ENCODE measurements around the gene KIF5C.

KIF5C gene

DNA sequence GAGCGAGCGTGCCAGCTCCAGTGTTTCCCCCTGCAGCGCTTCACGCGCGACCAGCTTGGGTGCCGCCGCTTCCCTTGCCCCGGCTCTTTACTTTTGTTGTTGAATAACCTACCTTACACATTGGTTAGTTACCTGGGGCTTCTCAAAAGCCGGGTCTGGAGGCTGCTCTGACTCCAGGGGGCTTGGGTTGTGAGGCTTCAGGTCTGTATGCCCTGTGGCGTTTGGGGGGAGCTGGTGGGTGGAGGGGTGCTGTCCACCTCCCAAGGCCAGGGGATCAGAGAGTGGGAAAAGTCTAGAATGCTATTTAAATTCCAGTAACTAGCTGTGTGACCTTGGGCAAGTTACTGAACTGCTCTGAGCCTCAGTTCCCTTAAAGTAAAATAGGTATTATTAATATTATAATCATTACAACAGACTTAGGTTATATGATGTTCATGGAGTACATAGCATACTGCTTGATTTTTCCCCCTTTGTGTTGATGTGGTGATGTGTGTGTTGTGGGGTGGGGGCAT, 164.2 kb downstream of the KIF5C start:
- Mint-ChIP-seq H3K4me3 (peak overlapping the region in 1 of 2 donors; percentile 69), H3K27ac (no peak overlapping the region), H3K27me3 (peaks cover 24 to 48% of the 10 kb centered on the region in 2 donors), H3K9me3 (no peaks in the 10 kb centered on the region), H3K4me1 (peaks cover 3 to 6% of the 10 kb centered on the region in 2 donors), H3K36me3 (no peaks in the 10 kb centered on the region)
- no peak for DNase-seq
- ATAC-seq (replicated peaks) = no peak

DNA sequence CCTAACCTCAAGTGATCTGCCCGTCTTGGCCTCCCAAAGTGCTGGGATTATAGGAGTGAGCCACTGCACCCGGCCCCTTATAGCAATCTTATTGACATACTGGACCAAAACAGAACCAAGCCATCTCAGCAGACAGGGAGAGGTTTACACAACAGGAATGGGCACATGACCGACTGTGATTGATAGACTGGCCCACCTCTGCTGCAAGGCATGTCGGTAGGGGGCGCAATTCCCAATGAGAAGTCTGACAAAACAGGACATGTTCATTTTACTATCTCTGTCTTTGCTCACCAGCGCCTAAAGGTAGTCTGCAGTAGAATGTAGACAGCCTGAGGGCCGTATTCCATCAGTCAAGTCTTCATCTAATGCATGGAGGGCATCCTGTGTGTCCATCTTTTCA, 165.4 kb downstream of the KIF5C start:
- Mint-ChIP-seq H3K36me3 (no peaks in the 10 kb centered on the region), H3K27ac (no peak overlapping the region), H3K4me1 (peaks cover 3 to 6% of the 10 kb centered on the region in 2 donors), H3K9me3 (peaks cover 0 to 3% of the 10 kb centered on the region in 2 donors), H3K4me3 (no peak overlapping the region), H3K27me3 (peaks cover 24 to 48% of the 10 kb centered on the region in 2 donors)
- ATAC-seq (replicated peaks) (peak in 1 of 2 donors; percentile 56), DNase-seq (peak; percentile 12)

DNA sequence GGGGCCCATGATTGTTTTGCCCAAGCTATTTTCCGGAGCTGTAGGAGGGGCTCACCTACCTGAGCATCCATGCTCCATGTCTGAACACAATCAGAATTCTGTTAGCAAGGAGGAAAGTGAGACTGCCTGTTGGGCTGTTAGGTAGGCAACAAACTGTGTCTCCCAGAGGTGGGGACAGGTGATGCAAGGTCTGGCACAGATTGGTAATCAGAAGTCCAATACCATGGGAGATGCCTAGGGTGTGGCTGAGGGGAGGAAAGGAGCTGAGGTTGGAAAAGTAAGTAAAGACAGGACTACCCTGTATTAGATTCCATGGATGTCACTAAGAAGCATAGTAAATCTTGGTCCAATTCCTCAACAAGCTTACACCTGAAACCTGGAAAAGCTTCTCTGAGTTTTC, 166.5 kb downstream of the KIF5C start:
- Mint-ChIP-seq H3K9me3 (peaks cover 7 to 11% of the 10 kb centered on the region in 2 donors), H3K27ac (no peak overlapping the region), H3K27me3 (peaks cover 22 to 51% of the 10 kb centered on the region in 2 donors), H3K4me1 (peaks cover 3 to 6% of the 10 kb centered on the region in 2 donors), H3K4me3 (no peak overlapping the region), H3K36me3 (no peaks in the 10 kb centered on the region)
- ATAC-seq (replicated peaks) (no peak), DNase-seq (no peak)

DNA sequence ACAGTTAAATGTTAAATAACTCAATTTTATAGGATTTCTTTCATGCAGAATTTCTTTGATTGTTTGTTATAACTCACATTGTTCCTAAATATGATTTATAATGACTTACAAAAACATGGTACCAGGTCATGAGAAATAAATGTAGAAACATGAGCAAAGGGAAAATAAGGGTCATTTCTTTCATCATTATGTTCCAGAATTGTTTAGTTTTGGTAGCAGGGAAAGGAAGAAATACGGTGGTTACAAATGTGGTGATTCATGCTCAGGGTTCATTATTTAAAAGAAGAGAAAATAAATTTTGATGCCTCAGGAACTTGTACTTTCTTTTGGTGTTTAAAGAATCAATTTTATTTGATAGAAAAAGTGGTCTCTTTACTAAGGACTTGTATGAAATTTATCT, 167.9 kb downstream of the KIF5C start:
- Mint-ChIP-seq H3K9me3 (peaks cover 11 to 20% of the 10 kb centered on the region in 2 donors), H3K4me1 (peaks cover 1 to 5% of the 10 kb centered on the region in 2 donors), H3K27me3 (peaks cover 17 to 48% of the 10 kb centered on the region in 2 donors), H3K27ac (no peak overlapping the region), H3K36me3 (peaks cover 2 to 7% of the 10 kb centered on the region in 2 donors), H3K4me3 (no peak overlapping the region)
- no peak for DNase-seq
- no peak for ATAC-seq (replicated peaks)

DNA sequence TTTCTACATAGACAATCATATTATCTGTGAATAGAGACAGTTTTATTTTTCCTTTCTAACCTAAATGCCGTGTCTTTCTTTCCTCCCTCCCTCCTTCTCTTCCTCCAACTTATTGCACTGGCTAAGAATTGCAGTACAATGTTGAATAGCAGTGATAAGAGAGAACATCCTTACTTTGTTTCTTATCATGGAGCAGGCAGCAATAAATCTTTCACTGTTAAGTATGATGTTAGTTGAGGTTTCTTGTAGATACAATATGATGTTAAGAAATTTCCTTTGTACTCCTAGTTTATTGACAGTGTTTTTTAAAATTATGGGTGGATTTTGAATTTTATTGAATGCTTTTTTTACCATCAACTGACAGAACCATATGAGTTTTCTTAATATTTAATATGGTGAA, 169.5 kb downstream of the KIF5C start:
- ATAC-seq (replicated peaks) = no peak
- Mint-ChIP-seq H3K4me1 (no peaks in the 10 kb centered on the region), H3K27me3 (peaks cover 13 to 38% of the 10 kb centered on the region in 2 donors), H3K36me3 (peaks cover 2 to 7% of the 10 kb centered on the region in 2 donors), H3K4me3 (no peak overlapping the region), H3K9me3 (peaks cover 14 to 24% of the 10 kb centered on the region in 2 donors), H3K27ac (no peak overlapping the region)
- no peak for DNase-seq

DNA sequence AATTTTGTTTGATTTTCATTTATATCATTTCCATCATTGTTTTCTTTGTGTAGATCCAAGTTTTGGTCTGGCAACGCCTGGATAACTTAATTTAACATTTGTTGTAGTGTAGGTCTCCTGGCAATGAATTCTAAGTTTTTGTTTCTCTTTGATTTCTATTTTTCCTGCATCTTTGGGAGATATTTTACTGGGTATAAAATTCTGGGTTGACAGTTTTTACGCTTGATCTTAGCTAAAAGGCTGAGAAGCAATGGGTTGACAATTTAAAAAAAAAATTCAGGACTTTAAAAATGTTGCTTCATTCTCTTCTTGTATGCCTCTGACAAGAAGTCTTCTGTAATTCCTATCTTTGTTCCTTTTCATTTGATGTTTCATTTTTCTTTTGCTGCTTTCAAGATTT, 172.1 kb downstream of the KIF5C start:
- Mint-ChIP-seq H3K27ac (no peak overlapping the region), H3K36me3 (peaks cover 2 to 7% of the 10 kb centered on the region in 2 donors), H3K27me3 (peaks cover 4 to 19% of the 10 kb centered on the region in 2 donors), H3K4me1 (no peaks in the 10 kb centered on the region), H3K4me3 (no peak overlapping the region), H3K9me3 (peaks cover 14 to 24% of the 10 kb centered on the region in 2 donors)
- DNase-seq (no peak), ATAC-seq (replicated peaks) (no peak)

DNA sequence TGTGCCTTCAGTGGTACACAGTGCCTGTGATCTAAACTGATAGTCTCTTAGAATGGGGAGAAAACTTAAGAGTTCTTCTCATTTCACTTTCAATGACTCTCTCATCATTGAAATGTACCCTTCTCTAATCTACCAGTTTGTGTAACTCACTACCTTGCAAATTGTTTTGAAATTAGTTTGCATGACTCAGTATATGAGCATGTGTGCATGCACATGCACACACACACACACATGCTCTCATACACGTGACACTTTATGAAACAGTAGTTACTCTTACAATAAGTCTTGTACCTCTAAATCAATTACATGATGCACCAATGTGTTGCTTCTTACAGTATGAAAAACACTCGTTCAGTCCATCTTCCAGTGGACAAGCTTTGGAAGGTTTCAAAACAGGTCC, 174.1 kb downstream of the KIF5C start:
- H3K4me3 Mint-ChIP-seq = no peak overlapping the region
- DNase-seq = no peak
- H3K9me3 Mint-ChIP-seq = peaks cover 14 to 24% of the 10 kb centered on the region in 2 donors
- no peaks in the 10 kb centered on the region for H3K4me1 Mint-ChIP-seq
- H3K36me3 Mint-ChIP-seq = peaks cover 2 to 7% of the 10 kb centered on the region in 2 donors
- no peak overlapping the region for H3K27ac Mint-ChIP-seq
- ATAC-seq (replicated peaks) = no peak
- peaks cover 4 to 19% of the 10 kb centered on the region in 2 donors for H3K27me3 Mint-ChIP-seq

DNA sequence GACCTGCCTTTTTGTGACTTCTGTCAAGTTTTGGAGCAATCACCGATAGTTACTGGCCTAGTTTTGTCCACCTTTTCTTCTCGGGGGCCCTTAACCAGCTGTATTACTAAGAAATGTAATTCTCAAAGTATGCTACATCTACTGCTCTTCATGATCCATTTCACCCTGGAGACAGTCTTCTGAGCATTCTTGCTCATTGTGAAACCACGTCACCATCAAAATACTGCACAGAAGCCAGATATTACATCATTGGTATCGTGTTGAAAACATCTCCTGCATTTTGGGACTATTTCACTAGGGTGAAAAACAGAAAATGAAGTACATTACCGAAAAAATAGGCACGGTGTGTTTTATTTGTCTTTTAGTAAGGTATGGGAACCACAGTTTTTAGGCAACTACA, 175.2 kb downstream of the KIF5C start:
- ATAC-seq (replicated peaks) (no peak), DNase-seq (no peak)
- Mint-ChIP-seq H3K27ac (no peak overlapping the region), H3K27me3 (peaks cover 4 to 19% of the 10 kb centered on the region in 2 donors), H3K4me3 (no peak overlapping the region), H3K4me1 (no peaks in the 10 kb centered on the region), H3K36me3 (peaks cover 2 to 7% of the 10 kb centered on the region in 2 donors), H3K9me3 (peaks cover 14 to 21% of the 10 kb centered on the region in 2 donors)

DNA sequence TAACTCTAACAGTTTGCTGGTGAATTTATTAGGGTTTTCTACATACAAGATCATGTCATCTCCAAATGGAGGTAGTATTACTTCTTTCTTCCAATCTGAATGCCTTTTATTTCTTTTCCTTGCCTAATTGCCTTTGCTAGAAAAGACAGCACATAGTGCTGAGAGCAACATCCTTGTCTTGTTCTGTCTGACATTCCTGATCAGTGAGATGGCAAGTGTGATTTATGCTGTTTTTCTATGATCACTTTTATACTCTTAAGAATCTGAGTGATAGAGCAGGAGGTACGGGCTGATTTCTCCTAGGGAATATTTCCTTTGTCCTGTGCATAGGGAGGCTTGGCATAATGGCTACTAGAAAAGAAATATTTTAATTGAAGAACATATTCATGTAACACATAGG, 180.7 kb downstream of the KIF5C start:
- no peak for DNase-seq
- Mint-ChIP-seq H3K4me1 (no peaks in the 10 kb centered on the region), H3K27me3 (peaks cover 0 to 5% of the 10 kb centered on the region in 2 donors), H3K4me3 (no peak overlapping the region), H3K36me3 (no peaks in the 10 kb centered on the region), H3K27ac (no peak overlapping the region), H3K9me3 (no peaks in the 10 kb centered on the region)
- ATAC-seq (replicated peaks) = no peak

DNA sequence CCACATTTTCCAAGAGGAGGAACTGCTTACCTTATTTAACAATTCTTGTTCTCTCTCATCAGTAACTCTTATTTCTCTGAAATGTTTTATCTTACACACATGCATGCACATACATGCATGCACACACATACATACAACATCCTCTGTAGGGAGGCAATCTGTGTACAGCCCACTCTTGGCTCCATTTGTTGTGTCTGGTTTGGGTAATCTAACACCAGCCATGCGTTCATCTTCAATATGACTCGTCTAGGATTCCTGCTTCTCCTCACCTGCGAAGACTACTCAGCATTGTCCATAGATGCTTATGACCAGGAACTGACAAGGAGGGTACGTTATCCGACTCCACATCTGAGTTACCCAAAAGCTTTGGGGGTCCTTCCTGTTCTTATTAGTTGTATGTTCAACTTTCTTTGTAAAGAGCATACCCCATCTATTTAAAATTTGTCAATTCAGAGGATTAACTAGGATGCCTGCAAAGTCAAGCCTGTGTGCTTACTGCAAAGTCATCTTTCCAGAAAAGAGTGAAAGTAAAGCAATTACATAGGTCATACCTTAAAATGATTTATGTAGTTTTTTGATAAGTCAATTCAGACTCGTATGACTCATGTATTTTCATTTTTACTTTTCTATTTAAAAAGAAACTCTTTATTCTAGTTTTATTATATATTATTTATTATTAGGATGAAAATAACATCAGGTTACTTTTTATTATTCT, 181.7 kb downstream of the KIF5C start:
- peaks cover 0 to 5% of the 10 kb centered on the region in 2 donors for H3K27me3 Mint-ChIP-seq
- no peaks in the 10 kb centered on the region for H3K36me3 Mint-ChIP-seq
- no peaks in the 10 kb centered on the region for H3K4me1 Mint-ChIP-seq
- no peak for ATAC-seq (replicated peaks)
- DNase-seq = no peak
- no peak overlapping the region for H3K27ac Mint-ChIP-seq
- H3K9me3 Mint-ChIP-seq = no peaks in the 10 kb centered on the region
- H3K4me3 Mint-ChIP-seq = no peak overlapping the region

DNA sequence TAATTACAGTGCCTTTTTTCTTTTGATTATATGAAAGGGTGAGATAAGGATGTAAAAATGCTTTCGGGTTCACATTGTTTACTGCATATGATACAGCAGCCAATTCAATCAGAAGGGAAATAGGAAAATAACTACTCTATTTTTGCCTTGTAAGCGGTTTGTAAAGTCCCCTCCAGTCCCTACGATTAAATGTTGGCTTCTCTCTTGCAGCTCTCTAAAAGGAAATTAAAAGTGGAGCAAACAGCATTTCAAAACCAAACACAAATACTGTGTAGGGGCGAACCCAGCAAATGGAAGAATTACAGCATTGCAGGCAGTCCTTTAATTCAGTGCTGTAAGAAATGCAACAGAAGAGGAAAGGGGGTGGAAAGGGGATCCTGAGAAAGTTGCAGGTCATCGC, 182.4 kb downstream of the KIF5C start:
- peaks cover 0 to 5% of the 10 kb centered on the region in 2 donors for H3K27me3 Mint-ChIP-seq
- no peaks in the 10 kb centered on the region for H3K9me3 Mint-ChIP-seq
- no peak for DNase-seq
- no peaks in the 10 kb centered on the region for H3K36me3 Mint-ChIP-seq
- no peak overlapping the region for H3K4me3 Mint-ChIP-seq
- H3K4me1 Mint-ChIP-seq = no peaks in the 10 kb centered on the region
- no peak for ATAC-seq (replicated peaks)
- H3K27ac Mint-ChIP-seq = no peak overlapping the region

DNA sequence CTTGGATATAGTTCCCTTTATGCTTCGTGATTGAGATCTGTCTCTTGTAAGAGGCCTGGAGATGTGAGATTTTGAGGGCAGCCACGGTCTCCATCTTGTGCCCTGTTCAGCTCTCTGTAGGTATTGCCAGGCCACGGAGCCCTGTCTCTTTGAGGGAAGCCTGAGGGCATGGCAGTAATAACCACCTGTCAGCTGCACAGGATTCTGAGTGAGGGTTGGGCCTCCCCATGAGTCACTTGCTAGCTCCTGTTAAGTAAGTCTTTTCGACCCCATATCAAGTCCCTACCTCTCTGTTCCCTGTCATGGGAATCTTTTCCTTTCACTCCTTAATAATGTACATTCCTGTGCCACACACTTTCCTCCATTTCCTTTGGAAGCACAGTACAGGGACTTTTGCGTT, 183.9 kb downstream of the KIF5C start:
- Mint-ChIP-seq H3K4me3 (no peak overlapping the region), H3K9me3 (no peaks in the 10 kb centered on the region), H3K27ac (no peak overlapping the region), H3K27me3 (peaks cover 0 to 5% of the 10 kb centered on the region in 2 donors), H3K36me3 (no peaks in the 10 kb centered on the region), H3K4me1 (no peaks in the 10 kb centered on the region)
- ATAC-seq (replicated peaks) = no peak
- DNase-seq = no peak

DNA sequence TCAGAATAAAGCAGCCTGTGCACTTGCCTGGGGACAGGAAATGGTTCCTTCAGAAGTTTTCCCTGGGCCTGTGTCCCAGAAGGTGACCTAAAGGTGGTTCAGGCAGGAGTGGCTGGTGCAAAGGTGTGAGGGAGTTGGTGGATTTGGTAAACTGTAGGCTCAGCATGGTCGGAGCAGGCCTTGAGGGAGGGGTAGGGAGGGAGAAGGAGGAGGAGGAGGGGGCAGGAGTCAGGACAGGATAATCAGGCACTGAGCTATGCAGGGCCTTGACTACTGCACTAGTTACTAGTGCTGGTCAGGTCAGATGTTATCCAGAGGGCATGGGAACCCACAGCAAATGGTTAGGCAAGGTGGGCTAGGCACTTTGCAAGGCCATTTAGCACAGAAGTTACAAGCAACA, 184.8 kb downstream of the KIF5C start:
- H3K27me3 Mint-ChIP-seq = peaks cover 0 to 5% of the 10 kb centered on the region in 2 donors
- no peak for DNase-seq
- no peak overlapping the region for H3K4me3 Mint-ChIP-seq
- no peaks in the 10 kb centered on the region for H3K4me1 Mint-ChIP-seq
- no peaks in the 10 kb centered on the region for H3K36me3 Mint-ChIP-seq
- H3K27ac Mint-ChIP-seq = no peak overlapping the region
- no peak for ATAC-seq (replicated peaks)
- H3K9me3 Mint-ChIP-seq = no peaks in the 10 kb centered on the region

DNA sequence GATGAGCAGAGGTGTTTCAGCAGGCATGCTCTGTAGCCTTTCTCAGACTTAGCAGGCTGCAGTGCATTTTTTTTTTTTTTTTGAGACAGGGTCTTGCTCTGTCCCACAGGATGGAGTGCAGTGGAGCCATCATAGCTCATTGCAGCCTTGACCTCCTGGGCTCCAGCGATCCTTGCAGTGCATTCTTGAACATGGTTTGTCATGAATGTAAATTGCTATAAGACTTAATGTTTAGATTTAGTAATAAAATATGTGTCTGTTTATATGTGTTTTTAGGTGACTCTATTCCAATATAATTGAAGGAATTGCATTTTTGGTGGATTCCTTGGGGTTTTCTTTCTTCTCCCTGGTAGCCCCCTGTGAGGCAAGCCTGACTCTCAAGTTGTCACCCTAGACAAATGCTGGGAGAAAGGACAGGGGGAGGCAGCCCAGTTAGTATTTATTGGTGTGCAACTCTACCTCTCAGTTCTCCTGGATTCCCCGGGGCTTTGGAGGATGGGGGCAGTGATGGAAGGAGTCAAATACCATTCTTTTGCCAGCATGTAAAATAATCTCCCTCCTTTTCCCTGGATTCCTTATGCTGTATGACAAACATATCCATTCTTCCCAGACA, 186.2 kb downstream of the KIF5C start:
- no peaks in the 10 kb centered on the region for H3K9me3 Mint-ChIP-seq
- H3K27me3 Mint-ChIP-seq = peaks cover 0 to 5% of the 10 kb centered on the region in 2 donors
- no peak overlapping the region for H3K27ac Mint-ChIP-seq

DNA sequence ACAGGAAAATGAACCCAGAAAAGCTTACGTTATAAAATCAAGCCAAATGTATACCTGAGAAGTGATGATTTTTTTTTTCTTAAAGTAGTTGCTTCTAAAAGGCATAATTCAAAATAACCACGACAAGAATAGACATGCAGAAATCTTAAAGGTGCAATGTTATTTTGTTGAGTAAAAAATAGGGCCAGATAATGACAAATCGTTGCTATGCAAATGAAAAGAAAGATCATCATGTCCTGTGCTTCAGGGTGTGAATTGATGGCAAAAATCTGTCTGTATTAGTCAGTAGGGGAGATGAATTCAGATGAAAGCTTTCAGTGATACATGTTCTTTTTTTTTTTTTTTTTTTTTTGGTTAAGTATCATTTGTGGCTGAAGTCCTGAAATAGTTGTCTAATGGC, 187.5 kb downstream of the KIF5C start:
- no peak overlapping the region for H3K4me3 Mint-ChIP-seq
- H3K9me3 Mint-ChIP-seq = peaks cover 0 to 5% of the 10 kb centered on the region in 2 donors
- no peak overlapping the region for H3K27ac Mint-ChIP-seq
- H3K4me1 Mint-ChIP-seq = no peaks in the 10 kb centered on the region
- H3K36me3 Mint-ChIP-seq = no peaks in the 10 kb centered on the region
- DNase-seq (no peak), ATAC-seq (replicated peaks) (no peak)
- H3K27me3 Mint-ChIP-seq = no peaks in the 10 kb centered on the region

More for the DNA sequence above, 186.2 kb downstream of the KIF5C start:
- H3K4me1 Mint-ChIP-seq = no peaks in the 10 kb centered on the region
- DNase-seq (no peak), ATAC-seq (replicated peaks) (no peak)
- no peaks in the 10 kb centered on the region for H3K36me3 Mint-ChIP-seq
- no peak overlapping the region for H3K4me3 Mint-ChIP-seq
